Hindlimb muscle (tissue), 1 donor: ENCODE measurements around the gene NOTCH2. TPM values are rescaled to one million over a fixed set of nuclear protein-coding genes. Genes with fewer than 3 reads are reported as not detected.
"Not testable (repeated sequence)": the region's sequence is repeated elsewhere in the genome, so short reads cannot be mapped to it uniquely, and the experiment has no call there.

ENCODE experiments used
- DNase-seq: peaks from one replicate; pipeline ENCODE4 v3.0.0-alpha.2; 2013
- polyA plus RNA-seq: library from polyadenylated mRNA; unstranded; fragments of 120-200 nt; gene quantifications from one replicate; pipeline ENCODE4 v1.2.1, GENCODE V29; 2013; ENCODE audit not compliant: insufficient read length

NOTCH2 gene
- polyA plus RNA-seq, result 42.5 TPM

DNA sequence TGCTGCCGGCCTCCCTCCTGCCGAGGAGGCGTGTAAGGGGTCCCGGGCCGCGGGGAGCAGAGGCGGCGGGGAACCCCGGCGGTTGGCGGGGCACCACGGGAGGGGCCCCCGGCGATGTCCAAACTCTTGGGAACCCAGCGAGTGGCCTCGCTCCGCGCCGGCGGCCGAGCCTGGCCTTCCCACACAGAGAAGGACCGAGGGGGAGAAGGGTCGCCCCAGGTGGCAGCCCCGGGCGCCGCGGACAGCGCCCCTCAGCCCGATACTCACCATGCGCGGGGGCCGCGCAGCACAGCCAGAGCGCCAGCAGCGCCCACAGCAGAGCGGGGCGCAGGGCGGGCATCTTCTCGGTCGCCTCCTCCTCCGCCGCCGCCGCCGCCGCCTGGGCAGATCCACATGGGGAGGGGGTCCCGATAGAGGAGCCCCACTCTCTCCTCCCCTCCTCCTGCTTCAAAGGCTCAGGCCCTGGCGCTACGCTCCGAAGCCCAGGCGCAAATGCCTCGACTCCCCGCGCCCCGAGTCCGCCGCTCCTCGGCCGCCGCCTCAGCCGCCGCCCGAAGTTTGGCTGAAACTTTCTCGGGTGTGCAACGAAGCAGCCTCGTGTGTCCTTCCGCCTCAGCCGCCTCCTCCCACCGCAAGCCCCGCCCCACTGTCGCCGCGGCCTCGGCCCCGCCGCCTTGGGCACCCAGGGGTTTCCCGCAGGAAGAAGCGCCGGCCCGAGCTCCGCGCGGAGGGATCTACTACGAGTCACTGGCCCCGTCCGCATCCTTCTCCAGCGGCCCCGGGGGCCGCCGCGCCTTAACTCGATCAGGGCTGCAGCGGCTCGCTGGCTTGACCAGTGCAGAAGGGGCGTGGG, at the start of gene NOTCH2:
Gene NOTCH2, minus strand, starts transcription at position 596 of the 853 bp plus-strand sequence. Its CDS starts 256 bp downstream, at position 340.
- DNase-seq, result peak; percentile 6

DNA sequence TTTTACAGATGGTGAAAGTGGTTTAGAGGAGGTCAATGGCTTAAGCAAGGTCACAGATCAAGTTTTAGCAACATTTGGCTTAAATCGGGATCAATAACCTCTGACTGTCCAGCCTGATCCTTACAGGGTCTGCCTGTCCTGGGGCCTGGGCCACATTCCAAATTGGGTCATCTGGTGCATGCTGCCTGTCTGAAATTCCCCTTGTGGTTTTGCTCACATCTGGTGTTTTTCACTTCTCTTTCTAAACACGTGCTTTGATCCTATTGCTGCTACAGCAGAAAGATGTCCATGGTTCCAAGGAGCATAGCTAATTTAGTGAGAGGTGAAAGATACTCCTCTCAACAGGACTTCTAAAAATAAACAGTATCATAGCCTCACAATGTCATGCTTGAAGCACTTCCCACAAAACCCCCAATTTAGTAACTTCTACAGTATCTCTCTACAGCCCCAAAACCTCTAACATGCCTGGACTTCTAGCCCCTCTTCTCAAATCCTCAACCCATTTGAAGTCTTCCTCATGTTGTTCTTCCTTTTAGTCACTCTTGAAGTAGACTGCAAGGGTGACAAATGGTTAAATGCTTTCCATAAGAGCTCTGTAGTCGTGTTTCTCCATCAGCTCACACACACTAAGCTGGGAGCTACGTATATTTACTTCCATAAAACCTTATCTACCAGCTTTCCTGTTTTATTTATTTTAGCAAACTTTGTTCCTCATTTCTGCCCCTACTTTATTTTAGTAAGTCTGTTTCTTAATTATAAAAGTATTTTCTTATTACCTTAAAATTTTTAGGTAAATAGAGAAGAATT, 48.1 kb upstream of the NOTCH2 start:
- not testable (repeated sequence) for DNase-seq

- DNase-seq, result not testable (repeated sequence)
Measured at GRCh38 chr1:120116094-120116493, 46.6 kb upstream of the NOTCH2 start.

GRCh38 chr1:120113134-120113533, 43.7 kb upstream of the NOTCH2 start:
- DNase-seq, result not testable (repeated sequence)

GRCh38 chr1:120112212-120112611, 42.8 kb upstream of the NOTCH2 start:
- not testable (repeated sequence) for DNase-seq

DNA sequence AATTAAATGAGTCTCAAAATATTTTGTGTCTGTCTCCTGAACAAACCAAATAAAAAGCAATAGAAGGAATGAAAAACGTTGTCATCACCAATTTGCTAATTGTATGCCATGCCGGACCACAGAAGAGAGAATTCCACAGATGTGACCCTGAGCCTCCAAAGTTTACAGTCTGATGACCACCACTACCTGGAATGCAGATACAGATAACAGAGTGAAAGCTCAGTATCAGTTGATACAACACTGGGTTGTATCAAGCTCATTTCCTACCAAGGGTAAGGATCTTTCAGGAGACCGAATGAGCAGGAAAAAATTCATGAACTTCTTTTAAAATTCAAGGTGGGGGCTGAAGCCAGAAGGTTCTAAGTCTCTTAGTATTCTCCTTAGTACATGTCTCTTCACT, 42.3 kb upstream of the NOTCH2 start:
- not testable (repeated sequence) for DNase-seq

DNA sequence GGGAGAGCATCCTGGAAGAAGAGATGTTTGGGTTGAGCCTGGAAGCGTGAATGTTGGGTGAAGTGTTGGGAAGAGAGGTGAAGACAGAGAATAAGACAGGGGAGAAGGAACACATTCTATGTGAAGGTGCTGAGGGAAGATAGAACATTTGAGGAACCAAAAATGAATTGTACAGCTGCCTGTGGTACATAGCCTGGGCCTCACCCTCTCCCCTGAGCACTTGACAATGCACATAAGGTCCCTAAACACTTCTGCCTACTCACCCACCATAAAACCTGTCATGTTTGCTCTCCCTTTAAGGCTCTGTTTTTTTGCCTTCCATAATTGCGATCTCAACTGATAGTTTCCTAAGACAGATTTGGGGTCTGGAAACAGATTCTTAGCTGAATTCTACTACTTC, 41.5 kb upstream of the NOTCH2 start:
- DNase-seq, result not testable (repeated sequence)

DNA sequence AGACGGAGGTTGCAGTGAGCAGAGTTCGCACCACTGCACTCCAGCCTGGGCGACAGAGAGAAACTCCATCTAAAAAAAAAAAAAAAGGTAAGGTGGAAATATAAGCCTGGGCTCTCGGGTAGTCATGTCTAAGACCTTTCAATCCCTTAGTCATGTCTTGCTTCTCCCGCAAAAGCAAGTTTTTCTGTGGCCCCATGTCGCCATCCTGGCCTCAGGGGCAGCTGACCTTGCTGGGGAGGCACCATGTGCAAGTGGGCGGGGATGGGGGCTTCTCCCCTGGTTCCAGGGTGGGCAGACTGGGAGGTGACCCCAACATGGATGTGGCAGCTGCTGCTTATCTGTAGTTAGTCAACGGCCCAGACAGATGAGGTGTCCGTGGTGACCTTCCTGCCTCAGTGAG, 40.2 kb upstream of the NOTCH2 start:
- not testable (repeated sequence) for DNase-seq

DNA sequence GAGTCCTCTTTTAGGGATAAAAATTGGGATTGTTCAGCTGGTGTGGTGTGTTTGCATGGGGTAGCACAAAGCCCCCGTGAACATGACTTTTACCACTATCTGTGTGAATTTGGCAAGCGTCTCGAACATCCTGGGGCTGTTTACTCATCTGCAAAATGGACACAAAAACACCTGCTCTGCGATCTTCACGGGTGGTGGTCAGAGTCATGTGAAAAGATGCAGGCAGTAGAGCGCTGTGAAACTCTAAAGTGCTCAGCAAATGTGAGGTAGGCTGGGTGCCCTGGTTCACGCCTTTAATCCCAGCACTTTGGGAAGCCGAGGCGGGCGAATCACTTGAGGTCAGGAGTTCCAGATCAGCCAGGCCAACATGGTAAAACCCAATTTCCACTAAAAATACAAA, 39.7 kb upstream of the NOTCH2 start:
- DNase-seq, result not testable (repeated sequence)

DNA sequence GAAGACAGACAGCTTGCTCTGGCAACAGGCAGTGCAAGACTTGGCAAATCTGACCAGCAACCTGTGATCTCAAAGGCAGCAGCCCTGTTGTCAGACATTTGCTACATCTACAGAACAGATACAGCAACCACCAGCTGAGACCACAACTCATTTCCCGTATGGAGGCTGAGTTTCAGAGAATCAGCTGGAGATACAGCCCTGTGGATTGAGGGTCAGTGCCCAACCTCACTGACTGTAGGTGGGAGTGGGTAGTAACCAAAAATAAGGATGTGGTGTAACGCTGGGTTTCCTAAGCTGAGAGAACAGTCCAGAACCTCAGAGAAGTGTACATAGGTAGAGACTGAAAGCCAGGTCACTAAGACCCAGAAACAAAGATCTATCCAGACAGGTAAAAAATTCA, 35.8 kb upstream of the NOTCH2 start:
- not testable (repeated sequence) for DNase-seq

DNA sequence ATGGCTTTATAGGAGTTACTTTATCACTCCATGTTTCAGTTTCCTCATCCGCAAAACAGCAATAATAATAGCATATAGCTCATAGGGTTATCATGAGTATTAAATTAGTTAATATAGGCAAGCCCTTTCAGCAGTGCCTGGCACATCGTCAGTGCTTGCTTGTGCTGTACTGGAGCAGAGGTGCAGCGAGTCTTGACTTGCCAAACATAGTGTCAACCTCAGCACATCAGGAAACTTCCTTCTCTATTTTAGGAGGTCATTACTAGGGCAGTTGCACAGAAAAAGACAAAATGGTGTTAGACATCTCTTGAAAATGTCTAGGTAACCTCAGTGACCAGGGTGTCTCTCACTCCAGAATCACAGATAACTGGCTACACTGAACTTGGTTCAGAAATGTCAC, 34.3 kb upstream of the NOTCH2 start:
- DNase-seq, result not testable (repeated sequence)

- not testable (repeated sequence) for DNase-seq
Measured at GRCh38 chr1:120101593-120101992, 32.1 kb upstream of the NOTCH2 start.

GRCh38 chr1:120100590-120100989, 31.1 kb upstream of the NOTCH2 start:
- not testable (repeated sequence) for DNase-seq

- DNase-seq, result not testable (repeated sequence)
Measured at GRCh38 chr1:120098986-120099759, 29.7 kb upstream of the NOTCH2 start.

GRCh38 chr1:120096981-120097545, 27.6 kb upstream of the NOTCH2 start:
- not testable (repeated sequence) for DNase-seq

DNA sequence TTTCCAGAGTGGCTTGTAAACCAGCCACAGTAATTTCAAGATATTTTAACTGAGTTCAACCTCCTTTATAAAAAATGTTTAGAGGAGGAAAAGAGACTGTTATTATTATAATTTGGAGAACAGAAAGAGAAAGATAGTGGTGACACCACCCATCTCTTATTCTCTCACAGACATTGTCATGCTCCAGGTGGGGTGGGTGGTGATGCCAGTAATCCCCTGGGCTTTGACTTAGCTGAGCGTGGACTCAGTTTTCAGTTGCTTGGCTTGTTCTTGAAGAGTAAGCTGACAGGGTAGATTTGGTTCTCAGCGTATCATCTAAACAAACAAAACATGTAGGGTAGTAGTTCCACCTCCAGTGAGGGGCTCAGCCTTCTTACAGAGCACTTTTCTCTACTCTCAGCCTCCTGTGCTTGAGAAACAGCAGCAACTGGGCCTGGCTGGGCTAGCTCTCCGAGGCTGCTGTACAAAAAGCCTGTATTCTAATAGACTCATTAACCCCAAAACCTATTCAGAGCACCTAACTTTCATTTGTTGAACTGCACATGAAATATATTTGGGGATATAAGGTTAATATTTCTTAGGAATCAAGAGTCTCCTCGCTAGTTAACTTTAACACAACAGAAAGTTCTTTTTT, 24.2 kb upstream of the NOTCH2 start:
- not testable (repeated sequence) for DNase-seq

DNA sequence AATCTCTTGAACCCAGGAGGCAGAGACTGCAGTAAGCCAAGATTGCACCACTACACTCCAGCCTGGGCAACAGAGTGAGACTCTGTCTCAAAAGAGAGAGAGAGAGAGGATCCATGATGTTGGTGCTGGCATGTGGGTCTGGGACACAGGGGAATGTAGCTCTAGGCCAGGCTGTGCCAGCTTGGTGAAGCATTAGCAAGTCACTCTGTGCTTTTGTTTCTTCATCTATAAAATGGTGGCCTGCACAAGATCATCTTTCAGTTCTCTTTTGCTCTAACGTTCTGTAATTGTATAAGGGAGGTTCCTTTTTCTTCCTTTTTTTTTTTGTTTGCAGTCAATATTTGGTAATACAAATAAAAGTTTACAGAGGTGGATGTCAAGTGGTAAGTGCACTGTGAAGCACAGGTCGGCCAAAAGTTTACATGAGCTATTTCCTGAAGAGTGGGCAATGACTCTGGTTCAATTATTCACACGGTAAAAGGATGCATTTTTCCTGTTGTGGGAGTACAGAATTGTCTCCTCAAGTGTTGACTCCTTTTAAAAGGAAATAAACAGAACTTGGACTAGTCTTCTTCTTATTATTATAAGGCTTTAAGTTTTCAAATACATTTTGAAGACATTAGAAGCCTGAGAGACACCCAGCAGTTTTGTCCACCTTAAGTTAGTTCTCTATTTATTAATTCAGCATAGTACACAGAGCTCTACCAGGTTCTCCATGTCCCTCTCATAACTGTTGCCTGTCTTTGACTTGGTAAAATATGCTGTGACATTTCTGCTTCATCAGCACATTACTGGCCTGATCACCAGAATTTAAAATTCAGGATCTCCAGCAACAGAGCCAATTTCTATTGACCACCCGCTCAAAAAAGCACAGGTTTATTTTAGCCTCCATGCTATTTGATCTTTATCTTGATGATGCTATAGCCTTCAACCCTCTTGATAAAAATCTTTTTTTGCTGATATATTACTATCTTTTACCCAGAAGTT, 23.1 kb upstream of the NOTCH2 start:
- DNase-seq, result not testable (repeated sequence)

- not testable (repeated sequence) for DNase-seq
Measured at GRCh38 chr1:120090830-120091229, 21.4 kb upstream of the NOTCH2 start.

GRCh38 chr1:120087959-120088358, 18.5 kb upstream of the NOTCH2 start:
- DNase-seq, result not testable (repeated sequence)

DNA sequence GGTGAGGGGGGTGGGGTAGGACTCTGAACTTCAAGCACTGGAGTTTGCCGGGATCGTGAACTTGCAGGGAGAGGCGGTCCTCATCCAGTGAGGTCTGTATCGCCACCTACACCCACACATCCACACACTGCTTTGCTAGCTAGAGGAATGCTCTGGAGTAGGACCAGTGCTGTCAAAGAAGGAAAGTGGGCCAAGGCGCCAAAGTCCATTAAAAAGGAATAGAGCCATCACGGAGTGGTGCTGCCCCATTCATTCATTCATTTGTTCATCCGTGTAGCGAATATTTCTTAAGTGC, 405 bp upstream of the NOTCH2 start:
- DNase-seq, result not testable (repeated sequence)

GRCh38 chr1:120068683-120069066, 787 bp downstream of the NOTCH2 start:
- DNase-seq, result not testable (repeated sequence)
